Bronchial epithelial cell (primary cell): ENCODE results near the gene GRPR. TPM values are rescaled to one million over a fixed set of nuclear protein-coding genes. Genes with fewer than 3 reads are reported as not detected.
A peak's percentile ranks its signal among the peaks of the same experiment; 100 is the strongest.

Experiments
- DNase-seq: peaks from one replicate; pipeline ENCODE4 v3.0.0-alpha.2; 2010; ENCODE audit warnings: low read depth
- FAIRE-seq: peaks from 2 replicates; lab custom pipeline; 2011; peaks lifted over from hg19 to GRCh38; lab: Jason Lieb, UNC
- H3K27me3 ChIP-seq: 2 replicates; pipeline ENCODE4 v1.5.1; 2011; ENCODE audit warnings: low read length; ENCODE audit not compliant: control insufficient read depth, insufficient read depth
- H3K36me3 ChIP-seq: 2 replicates; pipeline ENCODE4 v1.5.1; 2011; ENCODE audit warnings: low read length; ENCODE audit not compliant: control insufficient read depth, insufficient read depth
- H3K4me3 ChIP-seq: 2 replicates; pipeline ENCODE4 v1.5.1; 2011; ENCODE audit warnings: mild to moderate bottlenecking, low read depth, low read length, control low read depth
- total RNA-seq: library from RNA; depleted of rRNA; stranded (reverse); fragments of >200 nt; gene quantifications from 2 replicates; pipeline ENCODE4 v1.2.1, GENCODE V29; 2014
- TF ChIP-seq, protein P1 (sequence below): IDR thresholded peaks from 2 replicates; pipeline ENCODE4 v1.5.1; 2011; ENCODE audit warnings: mild to moderate bottlenecking, moderate library complexity, low read length, control low read depth, inconsistent platforms; ENCODE audit not compliant: insufficient read depth, severe bottlenecking

Gene GRPR
- total RNA-seq, 1 donor from 2014 or later: not detected

DNA sequence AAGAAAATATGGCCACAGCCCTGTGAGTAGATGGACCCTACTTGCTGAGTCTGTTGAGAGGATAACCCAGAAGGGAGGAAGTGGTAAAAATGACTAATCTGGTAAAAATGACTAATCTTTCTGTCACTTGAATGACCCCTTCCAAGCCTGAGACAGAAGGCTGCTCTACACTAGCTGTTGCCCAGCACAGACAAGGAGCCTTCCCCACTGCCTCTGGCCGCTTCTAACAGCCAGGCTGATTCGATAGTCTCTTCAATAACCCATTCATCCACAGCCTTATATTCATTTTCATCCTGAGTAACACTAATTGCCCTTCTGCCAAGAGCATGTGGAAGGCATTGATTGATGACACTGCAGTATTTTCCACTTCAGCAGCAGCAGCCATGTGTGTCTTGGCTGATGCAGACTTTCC, 62.4 kb downstream of the GRPR start:
- Histone ChIP-seq H3K4me3 (no peak overlapping the region), H3K36me3 (no peaks in the 10 kb centered on the region), H3K27me3 (no peaks in the 10 kb centered on the region)
- TF ChIP-seq, protein P1, sequence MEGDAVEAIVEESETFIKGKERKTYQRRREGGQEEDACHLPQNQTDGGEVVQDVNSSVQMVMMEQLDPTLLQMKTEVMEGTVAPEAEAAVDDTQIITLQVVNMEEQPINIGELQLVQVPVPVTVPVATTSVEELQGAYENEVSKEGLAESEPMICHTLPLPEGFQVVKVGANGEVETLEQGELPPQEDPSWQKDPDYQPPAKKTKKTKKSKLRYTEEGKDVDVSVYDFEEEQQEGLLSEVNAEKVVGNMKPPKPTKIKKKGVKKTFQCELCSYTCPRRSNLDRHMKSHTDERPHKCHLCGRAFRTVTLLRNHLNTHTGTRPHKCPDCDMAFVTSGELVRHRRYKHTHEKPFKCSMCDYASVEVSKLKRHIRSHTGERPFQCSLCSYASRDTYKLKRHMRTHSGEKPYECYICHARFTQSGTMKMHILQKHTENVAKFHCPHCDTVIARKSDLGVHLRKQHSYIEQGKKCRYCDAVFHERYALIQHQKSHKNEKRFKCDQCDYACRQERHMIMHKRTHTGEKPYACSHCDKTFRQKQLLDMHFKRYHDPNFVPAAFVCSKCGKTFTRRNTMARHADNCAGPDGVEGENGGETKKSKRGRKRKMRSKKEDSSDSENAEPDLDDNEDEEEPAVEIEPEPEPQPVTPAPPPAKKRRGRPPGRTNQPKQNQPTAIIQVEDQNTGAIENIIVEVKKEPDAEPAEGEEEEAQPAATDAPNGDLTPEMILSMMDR: no peak
- DNase-seq: peak; percentile 78
- FAIRE-seq: no peak

DNA sequence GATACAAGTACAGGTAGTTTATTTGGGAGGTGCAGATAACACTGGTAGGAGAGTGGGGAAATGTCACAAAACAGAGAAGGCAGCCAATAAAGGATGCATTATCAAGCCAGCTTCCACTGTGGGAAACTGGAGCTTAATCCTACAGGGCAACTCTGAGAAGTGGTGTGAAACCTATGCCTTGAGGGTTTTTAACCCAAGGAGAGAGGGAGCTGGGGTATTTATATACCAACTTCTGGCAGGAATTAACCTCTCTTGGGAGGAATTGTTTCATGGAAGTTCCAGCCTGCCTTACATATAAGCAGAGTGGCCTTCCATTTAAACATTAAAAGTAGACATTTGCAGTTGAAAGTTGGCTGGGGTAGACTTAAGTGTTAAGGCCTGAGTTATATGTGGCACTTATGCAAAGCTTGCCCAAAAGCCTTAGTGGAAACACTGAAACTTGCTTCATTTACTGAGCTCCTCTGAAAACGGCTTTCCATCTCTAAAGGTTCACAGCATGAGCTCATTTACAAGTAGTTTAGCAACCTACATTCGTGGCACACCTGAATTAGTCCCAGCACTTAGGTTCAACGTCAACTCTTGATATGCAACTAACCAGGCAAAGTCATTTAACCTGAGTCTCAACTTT, 63.1 kb downstream of the GRPR start:
- FAIRE-seq (no peak), DNase-seq (peak; percentile 1)
- TF ChIP-seq, protein P1: no peak
- H3K27me3 ChIP-seq: no peaks in the 10 kb centered on the region
- no peak overlapping the region for H3K4me3 ChIP-seq
- no peaks in the 10 kb centered on the region for H3K36me3 ChIP-seq

DNA sequence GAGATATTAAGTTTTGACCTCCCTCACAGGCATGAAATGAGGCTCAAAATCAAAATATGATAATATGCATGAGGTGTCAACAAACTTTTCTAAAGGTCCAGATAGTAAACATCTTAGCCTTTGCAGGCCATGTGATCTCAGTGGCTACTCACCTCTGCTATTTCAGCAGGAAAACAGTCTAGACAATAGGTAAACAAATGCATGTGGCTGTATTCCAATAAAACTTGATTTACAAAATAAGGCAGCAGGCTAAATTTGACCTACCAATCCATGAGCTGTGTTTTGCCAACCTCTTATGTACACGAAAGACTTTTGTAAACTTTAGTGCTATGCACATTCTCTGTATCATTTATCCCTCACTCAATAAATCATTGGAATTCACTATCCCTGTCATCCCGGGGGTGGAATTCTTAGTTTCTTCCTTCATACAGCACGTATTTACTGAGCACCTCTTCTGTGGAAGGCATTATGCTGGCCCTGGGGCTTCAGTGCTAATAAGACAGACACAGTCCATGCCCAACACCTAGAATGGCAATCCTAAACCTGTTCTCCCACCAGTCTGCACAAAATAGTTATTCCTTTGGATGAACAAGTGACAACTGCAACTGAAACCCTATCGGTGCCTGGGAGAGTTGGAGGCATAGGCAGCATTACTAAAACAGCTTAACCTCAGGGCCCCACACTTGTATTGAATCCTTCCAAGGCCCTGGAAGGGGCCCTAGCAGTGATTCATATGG, 63.8 kb downstream of the GRPR start:
- peak; percentile 36 for DNase-seq
- H3K36me3 ChIP-seq: no peaks in the 10 kb centered on the region
- no peak overlapping the region for H3K4me3 ChIP-seq
- no peak for FAIRE-seq
- no peaks in the 10 kb centered on the region for H3K27me3 ChIP-seq
- TF ChIP-seq, protein P1: no peak

DNA sequence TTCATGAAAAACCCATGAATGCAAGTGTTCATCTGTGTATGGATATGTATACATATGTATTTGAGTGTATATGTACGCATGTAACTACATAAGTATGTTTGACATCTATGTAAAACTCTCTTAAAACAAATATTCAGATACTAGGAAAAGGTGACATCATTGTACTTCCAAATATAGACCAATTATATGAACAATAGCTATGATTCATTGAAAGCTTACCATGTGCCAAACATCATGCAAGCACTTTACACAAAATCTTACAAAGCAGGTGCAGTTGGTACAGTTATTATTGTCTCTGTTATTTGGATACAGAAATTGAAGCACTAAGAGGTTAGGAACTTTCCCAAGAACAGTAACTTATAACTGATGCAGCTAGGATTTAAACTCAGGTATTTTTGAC, 65.3 kb downstream of the GRPR start:
- TF ChIP-seq, protein P1: no peak

DNA sequence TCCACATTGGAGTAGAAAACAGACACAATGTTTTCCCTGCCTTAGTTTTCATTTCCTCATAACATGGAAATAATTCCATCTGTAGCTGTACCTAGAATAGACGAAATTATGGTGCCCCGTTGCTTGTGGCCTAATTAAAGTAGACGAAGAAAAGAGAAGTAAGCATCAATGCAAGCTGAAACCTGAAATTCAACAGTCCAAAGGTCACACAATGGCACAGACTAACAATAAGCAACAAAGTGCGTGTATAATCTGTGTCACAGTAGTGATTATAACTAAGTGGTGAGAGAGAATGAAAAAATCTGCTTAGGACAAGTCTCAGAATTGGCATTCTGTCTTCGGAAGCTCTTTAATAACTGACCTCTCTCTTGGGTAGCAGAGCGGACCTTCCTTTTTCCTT, 68.2 kb downstream of the GRPR start:
- no peak overlapping the region for H3K4me3 ChIP-seq
- H3K27me3 ChIP-seq: no peaks in the 10 kb centered on the region
- TF ChIP-seq, protein P1: no peak
- FAIRE-seq (no peak), DNase-seq (no peak)
- no peaks in the 10 kb centered on the region for H3K36me3 ChIP-seq

More for the DNA sequence above, 65.3 kb downstream of the GRPR start:
- Histone ChIP-seq H3K36me3 (no peaks in the 10 kb centered on the region), H3K27me3 (no peaks in the 10 kb centered on the region), H3K4me3 (no peak overlapping the region)
- DNase-seq: peak; percentile 71
- no peak for FAIRE-seq
